Measurements from ENCODE around the gene ASS1.
"Not testable (repeated sequence)": the region's sequence is repeated elsewhere in the genome, so short reads cannot be mapped to it uniquely, and the experiment has no call there.

ASS1 gene

DNA sequence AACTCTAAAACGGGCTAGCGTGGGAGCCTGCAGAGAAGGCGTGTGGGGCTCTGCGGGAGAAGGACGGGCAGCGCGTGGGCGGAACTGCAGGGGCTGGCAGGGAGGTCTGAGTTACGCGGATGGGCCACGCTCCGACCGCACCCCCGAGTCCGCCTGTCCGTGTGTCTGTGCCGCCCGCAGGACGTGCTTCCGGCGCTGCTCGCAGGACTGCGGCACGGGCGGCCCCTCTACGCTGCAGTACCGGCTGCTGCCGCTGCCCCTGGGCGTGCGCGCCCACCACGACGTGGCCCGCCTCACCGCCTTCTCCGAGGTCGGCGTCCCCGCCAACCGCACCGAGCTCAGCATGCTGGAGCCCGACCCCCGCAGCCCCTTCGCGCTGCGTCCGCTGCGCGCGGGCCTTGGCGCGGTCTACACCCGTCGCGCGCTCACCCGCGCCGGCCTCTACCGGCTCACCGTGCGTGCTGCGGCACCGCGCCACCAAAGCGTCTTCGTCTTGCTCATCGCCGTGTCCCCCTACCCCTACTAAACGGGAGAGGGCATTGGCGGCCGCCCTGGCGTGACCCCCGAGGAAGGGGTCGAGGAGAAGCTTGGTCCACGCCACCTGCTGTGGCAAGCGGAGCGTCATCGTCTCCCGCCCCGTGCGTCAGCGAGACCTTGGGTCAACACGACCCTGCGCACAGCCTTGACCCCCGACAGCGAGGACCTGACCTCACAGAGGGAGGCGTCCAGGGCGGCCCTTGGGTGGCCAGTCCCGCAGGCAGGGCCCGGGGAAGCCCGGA lies 11.4 kb upstream of the ASS1 start:
- in situ Hi-C loops (cut with MboI; ENCODE audit: low sequenced_read_pairs): no loop called here

DNA sequence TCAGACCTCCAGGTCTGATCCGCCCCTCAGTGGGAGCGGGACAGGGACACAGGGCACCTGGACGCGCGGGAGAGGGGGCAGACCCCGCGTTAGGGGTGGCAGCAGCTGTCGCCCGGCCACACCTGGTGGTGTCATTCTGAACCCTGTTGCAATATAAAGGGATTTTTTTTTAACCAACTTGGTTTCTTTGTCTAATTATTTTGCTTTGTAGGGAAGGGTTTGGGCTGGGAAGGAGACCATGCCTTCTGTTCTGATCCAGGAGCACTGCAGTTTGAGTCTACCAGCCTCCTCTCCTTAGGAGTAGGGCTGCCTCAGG lies 10.9 kb upstream of the ASS1 start:
- in situ Hi-C loops (cut with MboI; ENCODE audit: low sequenced_read_pairs): no loop called here

DNA sequence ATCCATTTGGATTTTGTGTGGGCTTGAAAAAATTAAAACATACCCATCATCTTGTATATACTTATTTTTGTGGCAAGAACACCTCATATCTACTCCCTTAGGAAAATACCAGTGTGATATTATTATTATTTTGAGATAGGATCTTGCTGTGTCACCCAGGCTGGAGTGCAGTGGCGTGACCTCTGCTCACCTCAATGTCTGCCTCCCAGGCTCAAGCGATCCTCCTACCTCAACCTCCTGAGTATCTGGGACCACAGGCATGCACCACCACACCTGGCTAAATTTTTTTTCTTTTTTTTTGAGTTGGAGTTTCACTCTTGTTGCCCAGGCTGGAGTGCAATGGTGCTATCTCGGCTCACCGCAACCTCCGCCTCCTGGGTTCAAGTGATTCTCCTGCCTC lies 10.1 kb upstream of the ASS1 start:
- in situ Hi-C loops (cut with MboI; ENCODE audit: low sequenced_read_pairs): not testable (repeated sequence)

DNA sequence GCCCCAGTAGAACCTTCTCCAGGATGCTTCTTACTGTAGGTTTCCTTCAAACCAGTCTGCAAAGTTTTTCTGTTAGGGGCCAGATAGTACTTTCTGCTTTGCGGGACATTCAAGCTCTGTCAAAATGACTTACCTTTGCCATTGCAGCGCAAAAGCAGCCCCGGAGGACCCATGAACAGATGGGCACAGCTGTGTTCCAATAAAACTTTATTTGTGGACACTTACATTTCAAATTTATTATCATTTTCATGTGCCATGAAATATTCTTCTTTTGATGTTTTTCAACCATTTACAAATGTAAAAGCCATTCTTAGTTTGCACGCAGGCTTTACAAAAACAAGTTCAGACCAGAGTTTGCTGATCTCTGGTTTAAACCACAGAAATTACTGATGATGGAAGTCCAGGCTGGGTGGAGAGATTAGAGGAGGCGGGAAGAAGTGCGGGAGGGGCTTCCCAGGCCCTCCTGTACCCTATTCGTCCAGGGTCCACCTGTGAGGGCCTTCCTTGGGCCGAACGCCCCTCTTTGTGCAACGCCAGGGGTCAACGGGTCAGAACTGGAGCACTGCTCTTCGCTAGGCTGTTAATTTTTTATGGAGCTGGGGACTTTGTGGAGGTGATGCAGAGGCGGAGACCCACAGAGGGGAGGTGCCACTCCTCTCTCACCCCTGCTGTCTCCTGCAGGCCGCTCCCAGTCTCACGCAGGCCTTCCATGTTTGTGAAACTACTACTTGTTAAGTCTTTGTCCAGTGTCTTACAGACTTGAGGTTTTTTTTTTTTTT lies 7.6 kb upstream of the ASS1 start:
- in situ Hi-C loops (cut with MboI; ENCODE audit: low sequenced_read_pairs): no loop called here

DNA sequence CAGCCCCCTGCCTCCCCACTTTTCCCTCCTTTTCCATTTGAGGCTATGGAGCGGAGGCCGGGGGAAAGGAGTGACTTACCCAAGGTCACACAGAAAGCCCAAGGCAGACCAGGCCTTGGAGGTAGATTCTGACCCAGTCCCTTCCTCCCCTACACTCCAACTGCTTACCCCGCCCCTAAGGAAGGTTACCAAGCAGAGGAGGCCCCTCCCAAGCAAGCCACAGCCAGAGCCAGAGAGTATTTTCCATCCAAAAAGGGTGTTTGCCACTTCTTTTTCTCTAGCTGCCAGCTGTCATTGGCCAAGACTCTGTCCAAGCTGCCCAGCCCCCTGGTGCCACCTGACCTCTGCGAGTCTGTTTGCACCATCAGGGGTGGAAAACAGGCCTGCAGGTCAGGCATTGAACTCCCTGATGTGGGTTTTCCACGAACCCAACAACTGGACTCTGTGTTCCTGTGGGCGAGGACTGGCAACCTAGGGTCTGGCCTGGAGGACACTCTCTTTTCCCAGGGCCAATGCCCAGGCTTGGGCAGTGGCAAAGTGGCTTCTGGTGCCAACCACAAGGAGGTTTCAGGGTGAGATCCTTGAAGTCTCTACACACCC lies 6.3 kb upstream of the ASS1 start:
- in situ Hi-C loops (cut with MboI; ENCODE audit: low sequenced_read_pairs): no loop called here

DNA sequence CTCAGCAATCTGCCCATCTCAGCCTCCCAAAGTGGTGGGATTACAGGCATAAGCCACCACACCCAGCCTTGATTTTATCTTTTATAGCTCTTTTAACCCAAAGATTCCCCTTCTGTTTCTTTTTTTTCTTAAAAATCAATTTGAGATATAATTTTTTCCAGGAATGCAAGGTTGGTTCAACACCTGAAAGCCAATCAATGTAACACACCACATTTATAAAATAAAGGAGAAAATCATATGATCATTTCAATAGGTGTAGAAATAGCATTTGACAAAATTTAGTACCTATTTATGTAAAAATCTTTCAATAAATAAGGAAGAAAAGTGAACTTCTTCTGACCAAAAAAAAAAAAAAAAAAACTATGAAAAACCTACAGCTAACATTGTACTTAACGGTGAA lies 3.7 kb upstream of the ASS1 start:
- in situ Hi-C loops (cut with MboI; ENCODE audit: low sequenced_read_pairs): no loop called here

DNA sequence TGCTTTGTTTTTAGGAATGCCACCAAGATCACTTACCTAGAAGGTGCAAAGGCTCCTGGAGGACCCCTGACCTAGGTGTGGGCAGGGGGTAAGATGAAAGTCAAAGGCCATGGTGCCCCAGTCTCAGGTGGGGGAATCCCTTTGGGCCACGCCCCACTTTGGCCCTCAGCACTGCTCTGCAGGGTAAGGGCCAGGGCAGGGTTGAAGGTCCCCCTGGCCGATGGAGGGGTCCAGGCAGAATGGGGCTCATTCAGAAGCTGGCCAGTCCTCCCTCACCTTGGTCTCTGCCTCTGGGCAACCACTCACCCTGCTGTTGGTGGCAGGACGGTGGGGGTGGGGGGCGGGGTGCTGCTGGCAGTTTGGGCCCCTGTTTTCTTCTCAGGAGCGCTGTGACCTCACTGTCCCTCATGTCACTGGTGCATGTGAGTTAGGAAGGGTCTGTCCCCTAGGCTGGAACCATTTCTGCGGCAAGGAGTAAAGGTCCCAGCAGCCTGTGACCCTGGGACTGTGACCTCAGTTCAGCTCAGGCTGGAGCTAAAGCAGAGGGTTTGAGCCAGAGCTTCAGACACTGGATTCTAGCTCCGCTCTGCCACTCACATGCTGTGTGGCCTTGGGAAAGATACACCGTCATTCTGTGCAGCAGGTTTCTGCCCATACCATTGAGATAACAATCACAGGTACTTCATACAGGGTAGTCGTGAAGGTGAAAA lies 1.9 kb upstream of the ASS1 start:
- in situ Hi-C loops (cut with MboI; ENCODE audit: low sequenced_read_pairs): no loop called here

DNA sequence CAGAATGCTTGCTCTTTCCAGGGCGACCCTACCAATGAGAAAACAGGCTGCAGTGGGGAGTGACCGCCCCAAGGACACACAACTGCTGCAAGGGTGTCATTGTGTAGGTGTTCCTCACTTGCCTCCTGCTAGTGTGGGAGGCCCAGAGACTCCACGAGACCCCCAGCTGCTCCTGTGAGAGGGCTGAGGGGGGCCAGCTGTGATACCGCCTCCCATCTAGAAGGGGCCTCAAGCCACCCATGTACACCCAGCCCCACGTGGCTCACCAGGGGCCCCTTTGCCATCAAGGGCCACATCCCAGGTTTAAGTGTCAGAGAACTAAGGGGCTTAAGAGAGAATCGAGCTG lies 1.3 kb upstream of the ASS1 start:
- in situ Hi-C loops (cut with MboI; ENCODE audit: low sequenced_read_pairs): no loop called here

DNA sequence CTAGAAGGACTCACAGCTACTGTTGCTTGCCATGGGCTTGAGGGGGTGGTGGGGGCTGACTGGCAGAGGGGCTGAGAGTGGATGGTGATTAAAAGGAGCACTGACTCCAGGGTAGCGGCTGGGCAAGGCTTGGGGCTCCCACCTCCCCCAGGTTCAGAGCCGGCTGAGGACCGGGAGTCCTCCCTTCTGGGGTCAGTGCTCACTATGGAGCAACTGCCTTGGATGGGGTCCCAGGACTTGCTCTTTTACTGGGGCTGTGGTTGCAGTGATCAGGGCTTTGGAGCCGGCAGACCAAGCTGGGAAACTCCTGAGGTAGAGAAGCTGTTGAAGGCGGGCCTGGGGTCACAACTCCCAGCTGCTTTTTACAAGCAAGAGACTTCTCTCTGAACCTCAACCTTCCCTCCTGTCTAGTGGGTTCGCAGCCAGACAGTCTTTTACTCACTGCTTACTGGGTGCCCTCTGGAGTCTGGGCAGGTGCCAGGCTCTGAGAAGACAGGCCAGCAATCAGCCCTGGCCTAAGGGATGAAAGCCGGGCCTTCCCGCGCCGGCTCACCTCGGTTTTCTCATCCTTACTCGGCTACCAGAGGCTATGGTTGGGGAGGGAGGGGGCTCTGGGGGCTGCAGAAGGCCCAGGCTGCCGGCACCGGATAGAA lies 795 bp upstream of the ASS1 start:
- in situ Hi-C loops (cut with MboI; ENCODE audit: low sequenced_read_pairs): no loop called here

DNA sequence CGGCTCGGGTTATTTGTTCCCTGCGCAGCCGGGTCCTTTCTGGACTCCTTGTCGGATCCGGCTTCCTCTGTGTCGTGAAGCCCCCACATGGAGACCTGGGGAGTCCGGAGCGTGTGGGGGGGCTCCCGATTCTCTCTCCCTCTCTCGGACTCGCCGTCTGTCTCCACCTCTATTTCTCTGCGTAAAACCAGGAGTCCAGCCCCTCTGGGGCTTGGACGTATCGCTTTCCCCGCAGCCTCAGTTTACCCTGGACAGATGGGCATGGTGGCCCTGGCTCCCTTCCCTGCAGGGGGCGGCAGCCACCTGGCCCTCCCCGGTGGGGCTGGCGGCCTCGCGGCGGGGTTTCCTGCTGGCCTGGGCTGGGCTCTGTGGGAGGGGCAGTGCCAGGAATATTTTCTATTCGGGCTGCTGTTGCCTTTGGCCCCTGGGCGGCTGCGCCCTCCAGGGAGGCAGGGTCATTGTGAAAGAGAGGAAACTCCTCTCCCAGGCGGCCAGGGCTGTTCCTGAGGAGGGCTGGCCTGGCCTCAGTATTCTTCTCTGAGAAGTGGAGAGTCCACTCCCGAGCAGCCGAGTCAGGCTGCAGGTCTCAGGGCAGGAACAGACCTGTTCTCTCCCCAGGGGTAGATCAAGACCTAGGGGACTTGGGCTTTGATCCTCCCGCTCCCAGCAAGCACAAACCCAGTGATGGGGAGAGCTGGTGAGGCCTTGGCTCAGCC lies 665 bp downstream of the ASS1 start:
- in situ Hi-C loops (cut with MboI; ENCODE audit: low sequenced_read_pairs): no loop called here

DNA sequence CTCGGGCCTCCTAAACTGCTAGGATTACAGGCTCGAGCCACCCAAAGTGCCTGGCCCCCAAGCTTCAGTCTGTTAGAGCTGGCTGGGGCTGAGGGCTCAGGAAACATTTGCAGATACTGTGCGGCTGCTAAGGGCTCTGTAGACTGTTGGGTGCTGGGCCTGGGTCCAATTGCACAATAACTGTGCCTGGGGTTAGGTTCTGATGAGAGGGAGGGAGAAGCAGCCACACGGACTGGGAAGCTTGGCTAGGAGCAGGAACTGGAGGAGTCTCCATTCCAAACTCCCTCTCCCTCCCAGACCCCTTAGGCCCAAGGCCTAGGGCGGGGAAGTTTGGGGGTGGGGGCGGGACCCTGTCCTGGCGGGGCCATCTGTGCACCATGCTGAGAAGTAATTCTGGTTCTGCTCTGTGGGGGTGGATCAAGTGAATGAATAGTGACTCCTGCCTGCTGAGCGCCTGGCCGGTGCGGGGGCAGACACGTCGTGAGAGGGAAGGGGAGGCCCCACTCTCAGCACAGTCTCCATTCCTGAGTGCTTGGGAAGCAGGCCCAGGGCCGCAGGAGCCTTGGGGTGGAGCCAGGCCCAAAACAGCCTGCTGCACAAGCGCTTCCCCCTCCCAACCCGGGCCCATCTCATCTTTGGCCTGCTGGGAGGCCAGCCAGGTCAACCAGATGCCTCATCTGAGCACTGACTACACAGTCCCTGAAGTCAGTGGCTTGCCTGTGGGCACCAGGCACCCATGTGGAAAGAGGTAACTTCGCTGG lies 1.5 kb downstream of the ASS1 start:
- in situ Hi-C loops (cut with MboI; ENCODE audit: low sequenced_read_pairs): no loop called here

DNA sequence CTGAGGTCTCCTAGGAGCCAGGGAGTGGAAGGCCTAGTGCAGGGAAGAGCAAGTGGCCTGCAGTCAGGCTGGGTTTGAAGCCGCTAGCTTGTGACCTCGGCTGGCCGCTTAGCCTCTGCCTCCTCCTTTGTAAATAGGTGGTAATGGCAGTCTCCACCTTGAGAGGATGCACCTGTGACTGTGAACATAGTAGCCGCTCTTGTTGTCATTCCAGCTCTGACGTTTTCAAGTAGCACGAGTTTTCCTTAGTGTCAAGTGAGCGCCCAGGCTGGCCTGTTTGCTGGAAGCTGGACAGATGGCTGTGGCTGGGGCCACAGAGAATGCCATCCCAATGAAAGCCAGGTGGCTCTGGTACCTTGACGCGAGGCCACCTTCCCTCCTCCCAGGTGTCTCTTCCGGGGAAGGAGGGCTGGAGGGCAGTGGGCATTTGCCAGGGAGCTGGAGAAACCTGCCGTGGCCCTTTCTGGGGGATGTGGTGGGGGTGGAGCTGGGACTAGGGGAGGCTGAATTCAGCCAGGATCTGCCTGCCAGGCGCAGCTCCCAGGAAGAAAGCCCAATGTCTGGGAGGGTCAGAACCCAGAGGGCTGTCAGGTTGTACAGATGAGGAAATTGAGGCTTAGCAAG lies 2.5 kb downstream of the ASS1 start:
- in situ Hi-C loops (cut with MboI; ENCODE audit: low sequenced_read_pairs): no loop called here

DNA sequence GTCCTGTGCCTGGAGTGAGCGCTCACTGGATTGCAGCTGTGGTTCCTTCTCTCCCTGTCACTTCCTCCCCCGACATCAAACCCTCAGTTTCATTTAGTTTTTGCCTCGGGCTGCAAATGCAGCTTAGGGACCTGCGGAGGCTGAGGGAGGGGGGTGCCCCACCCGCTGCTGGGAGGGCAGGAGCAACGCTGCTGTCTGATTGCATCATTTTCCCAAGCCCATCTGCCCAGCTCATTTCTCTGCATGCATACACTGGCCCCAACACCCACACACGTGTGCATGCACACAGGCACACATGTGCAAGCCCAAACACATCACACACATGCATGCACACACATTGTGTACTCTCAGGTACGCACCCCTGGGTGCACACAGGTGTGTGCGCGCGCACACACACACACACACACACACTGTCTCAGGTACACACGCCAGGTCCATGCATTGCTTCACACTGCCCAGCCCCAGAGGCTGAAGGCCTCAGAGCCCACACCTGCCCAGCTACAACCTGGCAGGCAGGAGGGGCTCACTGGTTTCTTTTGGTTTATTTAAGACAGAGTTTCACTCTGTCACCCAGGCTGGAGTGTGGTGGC lies 3.4 kb downstream of the ASS1 start:
- in situ Hi-C loops (cut with MboI; ENCODE audit: low sequenced_read_pairs): no loop called here

DNA sequence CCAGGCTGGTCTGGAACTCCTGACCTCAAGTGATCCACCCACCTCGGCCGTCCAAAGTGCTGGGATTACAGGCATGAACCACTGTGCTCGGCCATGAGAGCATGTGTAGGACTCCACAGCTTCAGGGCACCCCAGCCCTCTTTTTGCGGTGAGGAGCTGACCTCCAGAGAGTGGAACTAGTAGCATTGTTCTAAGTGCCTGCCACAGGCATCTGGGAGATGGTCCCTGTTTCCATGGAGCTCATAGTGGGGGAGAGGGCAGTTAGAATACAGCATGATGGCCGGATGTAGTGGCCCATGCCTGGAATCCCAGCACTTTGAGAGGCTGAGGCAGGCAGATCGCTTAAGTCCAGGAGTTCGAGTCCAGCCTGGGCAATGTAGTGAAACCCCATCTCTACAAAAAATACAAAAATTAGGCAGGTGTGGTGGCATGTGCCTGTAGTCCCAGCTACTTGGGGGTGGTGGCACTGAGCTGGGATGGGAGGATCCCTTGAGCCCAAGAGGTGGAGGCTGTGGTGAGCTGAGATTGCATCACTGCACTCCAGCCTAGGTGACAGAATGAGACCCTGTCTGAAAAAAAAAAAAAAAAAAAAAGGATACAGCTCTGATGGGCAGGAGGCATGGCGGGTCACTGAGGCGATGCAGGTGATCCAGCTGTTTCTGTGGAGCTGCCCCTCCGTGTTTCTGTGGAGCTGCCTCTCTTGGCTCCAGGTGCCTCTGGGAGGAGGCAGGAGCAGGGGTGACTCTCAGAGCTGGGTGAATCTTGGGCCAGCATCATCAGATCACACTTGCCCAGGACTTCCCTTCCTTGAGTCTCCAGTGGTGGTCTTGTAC lies 4.2 kb downstream of the ASS1 start:
- in situ Hi-C loops (cut with MboI; ENCODE audit: low sequenced_read_pairs): no loop called here

DNA sequence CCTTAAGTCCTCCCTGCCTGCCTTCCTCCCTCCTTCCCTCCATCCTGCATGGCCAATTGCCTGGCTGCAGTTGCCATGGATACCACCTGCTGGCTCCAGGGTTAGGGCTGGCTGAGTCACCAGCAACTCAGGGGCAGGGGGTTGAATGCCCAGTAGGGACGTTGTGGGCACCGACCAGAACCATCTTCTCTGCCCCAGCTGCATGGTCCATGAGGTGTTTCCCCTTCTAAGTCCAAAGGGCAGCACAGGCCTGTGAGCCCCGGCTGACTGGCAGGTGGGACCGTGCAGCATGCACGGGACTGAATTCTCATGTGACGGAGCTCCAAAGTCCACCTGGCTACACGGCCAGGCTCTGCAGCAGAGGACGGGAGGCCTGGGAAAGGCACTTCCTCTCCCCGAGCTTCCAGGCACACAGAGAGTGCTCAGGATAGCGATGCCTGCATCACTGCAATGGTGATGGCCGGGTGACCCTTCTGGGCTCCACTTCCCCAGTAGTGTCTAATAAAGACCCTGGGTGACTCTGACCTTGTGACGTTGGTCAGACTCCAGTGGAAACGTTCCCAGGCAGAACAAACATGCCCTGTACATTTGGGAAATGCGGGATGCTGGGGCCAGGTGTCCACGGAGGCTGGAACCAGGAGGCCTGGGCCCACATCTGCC lies 5.7 kb downstream of the ASS1 start:
- in situ Hi-C loops (cut with MboI; ENCODE audit: low sequenced_read_pairs): no loop called here

DNA sequence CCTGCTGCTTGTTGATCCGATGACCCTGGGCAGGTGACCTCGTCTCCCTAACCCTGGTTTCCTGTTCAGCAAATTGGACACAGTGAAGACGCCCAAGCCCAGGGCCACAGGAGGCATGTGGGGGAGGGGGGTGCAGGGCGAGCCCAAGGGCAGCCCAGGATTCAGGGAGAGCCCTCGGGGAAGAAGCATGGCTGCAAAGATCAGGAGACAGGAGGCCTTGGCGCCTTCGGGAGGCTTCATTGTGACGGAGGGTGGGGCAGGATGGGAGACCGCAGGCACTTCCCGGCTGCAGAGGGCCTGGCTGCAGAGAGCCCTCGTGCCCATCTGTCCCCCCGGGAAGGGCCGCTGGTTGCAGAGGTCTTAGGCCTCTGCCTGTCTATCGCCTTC lies 6.2 kb downstream of the ASS1 start:
- in situ Hi-C loops (cut with MboI; ENCODE audit: low sequenced_read_pairs): no loop called here

DNA sequence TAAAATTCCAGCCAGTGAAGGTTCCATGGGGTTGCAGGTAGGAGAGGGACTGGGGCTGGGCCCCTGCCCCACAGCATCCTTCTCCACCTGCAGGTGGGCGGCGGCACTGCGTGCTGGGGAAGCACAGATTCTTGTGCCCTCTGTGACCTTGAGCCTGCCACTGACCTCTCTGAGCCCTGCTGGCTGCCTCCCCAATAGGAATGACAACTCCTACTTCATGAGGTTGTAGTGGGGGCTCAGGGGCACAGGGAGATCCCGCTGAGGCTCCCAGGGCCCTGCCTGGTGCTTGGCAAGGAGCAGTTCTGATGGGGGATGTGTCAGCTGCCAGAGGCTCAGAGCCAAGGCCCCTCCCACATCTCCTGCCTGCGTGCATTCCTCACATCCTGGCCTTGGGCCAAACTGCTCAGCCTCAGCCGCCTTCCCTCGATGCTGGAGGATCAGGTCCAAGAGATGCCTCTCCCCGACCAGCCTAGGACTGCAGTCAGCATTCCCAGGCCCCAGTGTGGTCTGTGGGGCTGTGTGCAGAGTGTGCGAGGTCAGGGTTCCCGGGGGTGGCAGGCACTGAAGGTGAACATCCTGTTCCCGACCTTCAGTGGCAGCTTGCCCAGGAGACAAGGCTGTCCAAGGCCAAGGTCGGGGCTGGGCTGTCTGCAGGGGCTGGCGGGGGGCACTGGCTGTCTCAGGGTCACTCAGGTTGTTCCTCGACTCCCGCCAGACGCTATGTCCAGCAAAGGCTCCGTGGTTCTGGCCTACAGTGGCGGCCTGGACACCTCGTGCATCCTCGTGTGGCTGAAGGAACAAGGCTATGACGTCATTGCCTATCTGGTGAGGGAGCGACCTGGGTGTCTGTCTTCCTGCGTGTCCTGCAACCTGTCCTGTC lies 7.0 kb downstream of the ASS1 start:
- in situ Hi-C loops (cut with MboI; ENCODE audit: low sequenced_read_pairs): no loop called here
